H9 (cell line): Measurements from ENCODE around the gene AGXT. TPM values are rescaled to one million over a fixed set of nuclear protein-coding genes. Genes with fewer than 3 reads are reported as not detected.

Experiments used
- DNase-seq: peaks from one replicate; pipeline ENCODE4 v3.0.0-alpha.2; 2017
- H2AFZ ChIP-seq: one replicate; pipeline ENCODE4 v1.6.1; 2013; ENCODE audit warnings: mild to moderate bottlenecking, low read length, control low read depth, moderate library complexity
- H2AK5ac ChIP-seq: 2 replicates; pipeline ENCODE4 v1.6.1; 2013; ENCODE audit warnings: low read length, control low read depth, mixed read lengths; ENCODE audit not compliant: insufficient read length
- H2BK120ac ChIP-seq: one replicate; pipeline ENCODE4 v1.6.1; 2013; ENCODE audit warnings: low read depth, mild to moderate bottlenecking, low read length, control low read depth, inconsistent platforms; ENCODE audit not compliant: poor library complexity, severe bottlenecking
- H2BK12ac ChIP-seq: 2 replicates; pipeline ENCODE4 v1.6.1; 2013; ENCODE audit warnings: low read length, control low read depth, mixed read lengths, low read depth; ENCODE audit not compliant: insufficient read length
- H2BK15ac ChIP-seq: 2 replicates; pipeline ENCODE4 v1.6.1; 2013; ENCODE audit warnings: low read depth, low read length, control low read depth
- H2BK20ac ChIP-seq: one replicate; pipeline ENCODE4 v1.6.1; 2013; ENCODE audit warnings: low read depth, mild to moderate bottlenecking, low read length, control low read depth, inconsistent platforms; ENCODE audit not compliant: poor library complexity, severe bottlenecking
- H2BK5ac ChIP-seq: 2 replicates; pipeline ENCODE4 v1.6.1; 2013; ENCODE audit warnings: low read length, control low read depth, mixed read lengths; ENCODE audit not compliant: insufficient read length
- H3K14ac ChIP-seq: 2 replicates; pipeline ENCODE4 v1.6.1; 2013; ENCODE audit warnings: low read length, control low read depth; ENCODE audit not compliant: insufficient read depth
- H3K18ac ChIP-seq: 2 replicates; pipeline ENCODE4 v1.6.1; 2013; ENCODE audit warnings: low read depth, mild to moderate bottlenecking, mixed read lengths, low read length, control low read depth; ENCODE audit not compliant: insufficient read length
- H3K23ac ChIP-seq: 2 replicates; pipeline ENCODE4 v1.6.1; 2013; ENCODE audit warnings: low read length, control low read depth, mixed read lengths, low read depth; ENCODE audit not compliant: insufficient read length
- H3K23me2 ChIP-seq: 2 replicates; pipeline ENCODE4 v1.6.1; 2013; ENCODE audit warnings: low read depth, mild to moderate bottlenecking, mixed read lengths, low read length, control low read depth; ENCODE audit not compliant: insufficient read length, poor library complexity, severe bottlenecking
- H3K27ac ChIP-seq: 2 replicates; pipeline ENCODE4 v1.5.1; 2013; ENCODE audit warnings: low read length, control low read depth, mixed read lengths, low read depth; ENCODE audit not compliant: insufficient read length
- H3K27me3 ChIP-seq: 2 replicates; pipeline ENCODE4 v1.6.1; 2013; ENCODE audit warnings: low read length, control low read depth, inconsistent platforms; ENCODE audit not compliant: insufficient read depth
- H3K4ac ChIP-seq: 2 replicates; pipeline ENCODE4 v1.6.1; 2013; ENCODE audit warnings: low read depth, mild to moderate bottlenecking, control low read depth, inconsistent platforms, low read length, moderate library complexity
- H3K4me1 ChIP-seq: 2 replicates; pipeline ENCODE4 v1.6.1; 2013; ENCODE audit warnings: low read length, control low read depth, inconsistent platforms; ENCODE audit not compliant: insufficient read depth
- H3K4me2 ChIP-seq: 2 replicates; pipeline ENCODE4 v1.6.1; 2013; ENCODE audit warnings: low read length, control low read depth, mixed read lengths; ENCODE audit not compliant: insufficient read length, insufficient read depth
- H3K56ac ChIP-seq: 2 replicates; pipeline ENCODE4 v1.6.1; 2013; ENCODE audit warnings: low read depth, mild to moderate bottlenecking, mixed read lengths, low read length, control low read depth; ENCODE audit not compliant: insufficient read length
- H3K79me1 ChIP-seq: 2 replicates; pipeline ENCODE4 v1.6.1; 2013; ENCODE audit warnings: low read depth, mild to moderate bottlenecking, moderate library complexity, low read length, control low read depth, inconsistent platforms; ENCODE audit not compliant: insufficient read depth, poor library complexity, severe bottlenecking
- H3K79me2 ChIP-seq: 2 replicates; pipeline ENCODE4 v1.6.1; 2013; ENCODE audit warnings: low read length, control low read depth, inconsistent platforms; ENCODE audit not compliant: insufficient read depth
- H3K9ac ChIP-seq: 2 replicates; pipeline ENCODE4 v1.6.1; 2013; ENCODE audit warnings: low read length, control low read depth, mixed read lengths; ENCODE audit not compliant: insufficient read length; ENCODE audit errors: extremely low read depth
- H3K9me3 ChIP-seq: one replicate; pipeline ENCODE4 v1.6.1; 2013; ENCODE audit warnings: low read depth, low read length, inconsistent platforms; ENCODE audit not compliant: control insufficient read depth
- H3T11ph ChIP-seq: one replicate; pipeline ENCODE4 v1.6.1; 2013; ENCODE audit warnings: mild to moderate bottlenecking, low read length, control low read depth, inconsistent platforms
- H4K20me1 ChIP-seq: one replicate; pipeline ENCODE4 v1.6.1; 2013; ENCODE audit not compliant: control insufficient read depth, insufficient read length, insufficient read depth
- H4K5ac ChIP-seq: 2 replicates; pipeline ENCODE4 v1.6.1; 2013; ENCODE audit warnings: low read depth, mild to moderate bottlenecking, mixed read lengths, low read length, control low read depth; ENCODE audit not compliant: insufficient read length
- H4K8ac ChIP-seq: replicated peaks from 2 replicates; pipeline ENCODE4 v1.6.1; 2013; ENCODE audit warnings: low read length, control low read depth, mixed read lengths, low read depth; ENCODE audit not compliant: insufficient read length
- H4K91ac ChIP-seq: 2 replicates; pipeline ENCODE4 v1.6.1; 2013; ENCODE audit warnings: low read depth, mild to moderate bottlenecking, moderate library complexity, mixed read lengths, low read length, control low read depth; ENCODE audit not compliant: insufficient read length
- H3K27ac Mint-ChIP-seq, 3 experiments: 2 replicates in 2 of 3; 3 replicates in 1 of 3; pipeline ENCODE4 v1.8.0; 2020 to 2021; ENCODE audit warnings: mixed read lengths in 3 of 3, mild to moderate bottlenecking in 1 of 3, moderate library complexity in 1 of 3
- H3K27me3 Mint-ChIP-seq: 2 replicates; pipeline ENCODE4 v1.8.0; 2021; ENCODE audit warnings: low read depth, mild to moderate bottlenecking, moderate library complexity, mixed read lengths
- H3K36me3 Mint-ChIP-seq, 3 experiments: 2 replicates in 2 of 3; 3 replicates in 1 of 3; pipeline ENCODE4 v1.8.0; 2020 to 2021; ENCODE audit warnings: low read depth in 3 of 3, mixed read lengths in 3 of 3; ENCODE audit not compliant: insufficient read depth in 1 of 3
- H3K4me1 Mint-ChIP-seq, 2 experiments: 2 replicates each; pipeline ENCODE4 v1.8.0; 2020; ENCODE audit warnings: mixed read lengths in 2 of 2
- H3K4me3 Mint-ChIP-seq, 2 experiments: 2 replicates in 1 of 2; 3 replicates in 1 of 2; pipeline ENCODE4 v1.8.0; 2020 to 2021; ENCODE audit warnings: mild to moderate bottlenecking in 2 of 2, mixed read lengths in 2 of 2, moderate library complexity in 1 of 2
- H3K9me3 Mint-ChIP-seq, 2 experiments: 2 replicates in 1 of 2; 3 replicates in 1 of 2; pipeline ENCODE4 v1.8.0; 2020; ENCODE audit warnings: mild to moderate bottlenecking in 2 of 2, mixed read lengths in 2 of 2, moderate library complexity in 1 of 2
- WGBS: extraction: QIAGEN DNeasy Blood & Tissue Kit; methylation state at CpG from one replicate; pipeline ENCODE4 v1.1.7; 2013; ENCODE audit warnings: missing lambda C conversion rate, low lambda C conversion rate, mixed read lengths; ENCODE audit not compliant: insufficient read length; ENCODE audit errors: extremely low coverage; 5-methylcytosine and 5-hydroxymethylcytosine counted together
- total RNA-seq: library from RNA; stranded (reverse); gene quantifications from 2 replicates; pipeline ENCODE4 v1.2.1, GENCODE V29; 2021
- TF ChIP-seq, protein P1 (sequence below): fragments of 200-600 bp; sonication (generic); conservative IDR thresholded peaks from 3 replicates; pipeline ENCODE4 v1.8.0; 2021; ENCODE audit warnings: antibody characterized with exemption, mild to moderate bottlenecking

Gene AGXT
- total RNA-seq, 1 experiment from 2014 or later, result not detected

DNA sequence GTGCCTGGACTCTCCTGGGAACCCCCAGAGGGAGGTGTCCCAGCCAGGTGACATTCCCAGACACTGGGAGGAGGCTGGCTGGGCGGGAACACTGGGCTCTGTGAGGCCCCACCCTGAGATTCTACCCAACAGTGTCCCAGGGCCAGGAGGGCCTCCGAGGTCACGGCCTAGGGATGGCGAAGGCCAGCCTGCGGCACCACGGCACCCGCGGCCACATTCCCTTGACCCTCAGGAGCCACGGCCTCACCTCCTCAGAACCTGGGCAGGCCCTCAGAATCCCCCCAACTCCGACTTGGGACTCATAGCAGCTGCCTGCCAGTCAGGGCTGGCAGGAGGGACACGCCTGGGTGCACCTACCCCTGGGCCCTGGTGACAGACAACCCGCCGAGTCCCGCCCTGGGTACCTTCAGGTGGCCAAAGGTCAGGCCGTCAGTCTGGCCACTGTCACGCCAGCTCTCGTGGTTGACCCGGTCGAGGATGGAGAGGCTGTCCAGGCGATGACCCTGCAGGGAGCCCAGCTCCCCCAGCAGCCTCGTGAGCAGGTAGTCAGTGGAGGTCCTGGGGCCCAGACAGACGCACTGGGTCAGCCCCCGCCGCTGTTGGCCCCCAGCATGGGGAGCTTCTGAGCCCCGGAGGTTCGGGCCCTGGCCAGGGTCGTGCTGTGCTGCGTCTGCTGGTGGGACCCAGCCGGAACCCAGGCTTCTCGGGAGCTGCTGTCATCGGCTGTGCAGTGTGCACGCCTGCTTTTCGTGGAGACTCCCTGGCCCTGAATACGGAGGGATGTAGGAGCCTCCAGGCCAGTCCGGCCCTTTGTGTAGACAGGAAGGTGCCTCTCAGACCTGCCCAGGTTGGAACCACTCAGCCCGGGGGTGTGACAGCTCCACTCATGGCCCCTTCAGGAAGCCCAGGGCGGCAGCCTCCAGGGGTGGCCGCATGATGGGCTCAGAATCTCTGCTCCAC, 21.3 kb downstream of the AGXT start:
- no peak overlapping the region for H2BK12ac ChIP-seq
- no peak overlapping the region for H3K18ac ChIP-seq
- no peaks in the 10 kb centered on the region for H3K23me2 ChIP-seq
- H3K4me1 Mint-ChIP-seq, result peaks cover 6 to 10% of the 10 kb centered on the region in 2 experiments
- no peak overlapping the region for H2BK120ac ChIP-seq
- no peak overlapping the region for H3K9ac ChIP-seq
- H4K5ac ChIP-seq, result no peak overlapping the region
- no peak overlapping the region for H4K91ac ChIP-seq
- H2AFZ ChIP-seq, result no peak overlapping the region
- no peak overlapping the region for H3K27ac Mint-ChIP-seq
- no peak overlapping the region for H3K4me2 ChIP-seq
- no peaks in the 10 kb centered on the region for H3K27me3 ChIP-seq
- no peak overlapping the region for H3K23ac ChIP-seq
- H3K4me1 ChIP-seq, result no peaks in the 10 kb centered on the region
- no peak overlapping the region for H3K56ac ChIP-seq
- H3K9me3 ChIP-seq, result no peaks in the 10 kb centered on the region
- H4K20me1 ChIP-seq, result no peaks in the 10 kb centered on the region
- H2BK5ac ChIP-seq, result no peak overlapping the region
- WGBS, result no CpG with 5 or more reads among the region's 38 CpGs
- H3K4me3 Mint-ChIP-seq, result no peak overlapping the region
- H4K8ac ChIP-seq, result no peak overlapping the region
- no peaks in the 10 kb centered on the region for H3K79me2 ChIP-seq
- no peak overlapping the region for H2BK20ac ChIP-seq
- H2AK5ac ChIP-seq, result no peak overlapping the region
- no peak overlapping the region for H3K27ac ChIP-seq
- H2BK15ac ChIP-seq, result no peak overlapping the region
- no peaks in the 10 kb centered on the region for H3K9me3 Mint-ChIP-seq
- no peaks in the 10 kb centered on the region for H3K36me3 Mint-ChIP-seq
- TF ChIP-seq, protein P1, sequence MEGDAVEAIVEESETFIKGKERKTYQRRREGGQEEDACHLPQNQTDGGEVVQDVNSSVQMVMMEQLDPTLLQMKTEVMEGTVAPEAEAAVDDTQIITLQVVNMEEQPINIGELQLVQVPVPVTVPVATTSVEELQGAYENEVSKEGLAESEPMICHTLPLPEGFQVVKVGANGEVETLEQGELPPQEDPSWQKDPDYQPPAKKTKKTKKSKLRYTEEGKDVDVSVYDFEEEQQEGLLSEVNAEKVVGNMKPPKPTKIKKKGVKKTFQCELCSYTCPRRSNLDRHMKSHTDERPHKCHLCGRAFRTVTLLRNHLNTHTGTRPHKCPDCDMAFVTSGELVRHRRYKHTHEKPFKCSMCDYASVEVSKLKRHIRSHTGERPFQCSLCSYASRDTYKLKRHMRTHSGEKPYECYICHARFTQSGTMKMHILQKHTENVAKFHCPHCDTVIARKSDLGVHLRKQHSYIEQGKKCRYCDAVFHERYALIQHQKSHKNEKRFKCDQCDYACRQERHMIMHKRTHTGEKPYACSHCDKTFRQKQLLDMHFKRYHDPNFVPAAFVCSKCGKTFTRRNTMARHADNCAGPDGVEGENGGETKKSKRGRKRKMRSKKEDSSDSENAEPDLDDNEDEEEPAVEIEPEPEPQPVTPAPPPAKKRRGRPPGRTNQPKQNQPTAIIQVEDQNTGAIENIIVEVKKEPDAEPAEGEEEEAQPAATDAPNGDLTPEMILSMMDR, result no peak
- H3K79me1 ChIP-seq, result no peaks in the 10 kb centered on the region
- no peak overlapping the region for H3T11ph ChIP-seq
- no peak for DNase-seq
- H3K4ac ChIP-seq, result no peak overlapping the region
- H3K14ac ChIP-seq, result no peak overlapping the region; the same call in 1 of the 2 replicates
- H3K27me3 Mint-ChIP-seq, result no peaks in the 10 kb centered on the region; the same call in 1 of the 2 replicates
